ENCODE results near the gene MAGI1. TPM values are rescaled to one million over a fixed set of nuclear protein-coding genes. Genes with fewer than 3 reads are reported as not detected.
A peak's percentile ranks its signal among the peaks of the same experiment; 100 is the strongest.

The MAGI1 gene
- total and polyA plus RNA-seq, 2 experiments from 2014 or later: 33.9 to 87.0 TPM

GRCh38 chr3:65348398-65348995 lies 690.2 kb downstream of the MAGI1 start:
- Histone ChIP-seq H3K36me3 (no peaks in the 10 kb centered on the region), H3K4me3 (no peak overlapping the region), H3K4me1 (ENCODE audit: low read depth) (peaks cover 7% of the 10 kb centered on the region), H3K9me3 (ENCODE audit: low read depth) (no peaks in the 10 kb centered on the region), H3K27ac (no peak overlapping the region), H3K27me3 (no peaks in the 10 kb centered on the region)
- TF ChIP-seq, protein P1, sequence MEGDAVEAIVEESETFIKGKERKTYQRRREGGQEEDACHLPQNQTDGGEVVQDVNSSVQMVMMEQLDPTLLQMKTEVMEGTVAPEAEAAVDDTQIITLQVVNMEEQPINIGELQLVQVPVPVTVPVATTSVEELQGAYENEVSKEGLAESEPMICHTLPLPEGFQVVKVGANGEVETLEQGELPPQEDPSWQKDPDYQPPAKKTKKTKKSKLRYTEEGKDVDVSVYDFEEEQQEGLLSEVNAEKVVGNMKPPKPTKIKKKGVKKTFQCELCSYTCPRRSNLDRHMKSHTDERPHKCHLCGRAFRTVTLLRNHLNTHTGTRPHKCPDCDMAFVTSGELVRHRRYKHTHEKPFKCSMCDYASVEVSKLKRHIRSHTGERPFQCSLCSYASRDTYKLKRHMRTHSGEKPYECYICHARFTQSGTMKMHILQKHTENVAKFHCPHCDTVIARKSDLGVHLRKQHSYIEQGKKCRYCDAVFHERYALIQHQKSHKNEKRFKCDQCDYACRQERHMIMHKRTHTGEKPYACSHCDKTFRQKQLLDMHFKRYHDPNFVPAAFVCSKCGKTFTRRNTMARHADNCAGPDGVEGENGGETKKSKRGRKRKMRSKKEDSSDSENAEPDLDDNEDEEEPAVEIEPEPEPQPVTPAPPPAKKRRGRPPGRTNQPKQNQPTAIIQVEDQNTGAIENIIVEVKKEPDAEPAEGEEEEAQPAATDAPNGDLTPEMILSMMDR (IDR thresholded peaks at IDR 0.05; ENCODE audit: low read depth, low read length): no peak
- DNase-seq (ENCODE audit: low read depth in 1 of 2, low spot score in 1 of 2): peak in 1 of 2 donors; percentile 38

- Histone ChIP-seq H3K4me1 (ENCODE audit: low read depth) (peaks cover 7% of the 10 kb centered on the region), H3K9me3 (ENCODE audit: low read depth) (no peaks in the 10 kb centered on the region), H3K27me3 (no peaks in the 10 kb centered on the region), H3K27ac (no peak overlapping the region), H3K4me3 (no peak overlapping the region), H3K36me3 (no peaks in the 10 kb centered on the region)
- TF ChIP-seq, protein P1 (IDR thresholded peaks at IDR 0.05; ENCODE audit: low read depth, low read length): no peak
- no peak for DNase-seq (ENCODE audit: low read depth in 1 of 2, low spot score in 1 of 2)
Measured at GRCh38 chr3:65347166-65347565, 691.6 kb downstream of the MAGI1 start.

DNA sequence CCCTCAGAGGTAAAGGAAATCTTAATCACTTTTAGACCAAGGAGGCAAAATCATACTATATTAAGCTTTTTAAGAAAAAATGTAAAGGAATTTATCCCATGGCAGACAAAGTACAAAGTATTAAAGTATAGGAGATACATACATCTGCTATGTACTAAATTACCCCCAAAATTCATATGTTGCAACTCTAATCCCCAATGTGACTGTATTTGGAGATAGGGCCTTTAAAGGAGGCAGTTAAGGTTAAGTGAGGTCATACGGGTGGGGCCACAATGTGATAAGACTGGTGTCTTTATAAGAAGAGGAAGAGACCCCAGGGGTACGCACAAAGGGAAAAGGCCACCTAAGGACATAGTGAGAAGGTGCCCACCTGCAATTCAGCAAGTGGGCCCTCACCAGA lies 693.9 kb downstream of the MAGI1 start:
- no peak for DNase-seq (ENCODE audit: low read depth in 1 of 2, low spot score in 1 of 2)
- no peaks in the 10 kb centered on the region for H3K36me3 ChIP-seq
- H3K4me3 ChIP-seq: no peak overlapping the region
- TF ChIP-seq, protein P1 (IDR thresholded peaks at IDR 0.05; ENCODE audit: low read depth, low read length): no peak
- H3K27me3 ChIP-seq: no peaks in the 10 kb centered on the region
- H3K4me1 ChIP-seq (ENCODE audit: low read depth): peaks cover 4% of the 10 kb centered on the region
- H3K27ac ChIP-seq: no peak overlapping the region
- no peaks in the 10 kb centered on the region for H3K9me3 ChIP-seq (ENCODE audit: low read depth)

GRCh38 chr3:65344444-65344843 lies 694.3 kb downstream of the MAGI1 start:
- Histone ChIP-seq H3K4me1 (ENCODE audit: low read depth) (peaks cover 1% of the 10 kb centered on the region), H3K36me3 (no peaks in the 10 kb centered on the region), H3K27ac (no peak overlapping the region), H3K27me3 (no peaks in the 10 kb centered on the region), H3K9me3 (ENCODE audit: low read depth) (no peaks in the 10 kb centered on the region), H3K4me3 (no peak overlapping the region)
- DNase-seq (ENCODE audit: low read depth in 1 of 2, low spot score in 1 of 2): no peak
- TF ChIP-seq, protein P1 (IDR thresholded peaks at IDR 0.05; ENCODE audit: low read depth, low read length): no peak

- no peak for DNase-seq (ENCODE audit: low read depth in 1 of 2, low spot score in 1 of 2)
- no peaks in the 10 kb centered on the region for H3K36me3 ChIP-seq
- H3K4me3 ChIP-seq: no peak overlapping the region
- TF ChIP-seq, protein P1 (IDR thresholded peaks at IDR 0.05; ENCODE audit: low read depth, low read length): no peak
- no peaks in the 10 kb centered on the region for H3K27me3 ChIP-seq
- no peak overlapping the region for H3K27ac ChIP-seq
- no peaks in the 10 kb centered on the region for H3K4me1 ChIP-seq (ENCODE audit: low read depth)
- no peaks in the 10 kb centered on the region for H3K9me3 ChIP-seq (ENCODE audit: low read depth)
Measured at GRCh38 chr3:65343736-65344135, 695.0 kb downstream of the MAGI1 start.
